ENCODE results near the gene ZG16B.

The ZG16B gene

GRCh38 chr16:2831203-2831602 is 1.1 kb downstream of the ZG16B start (continued):
- TF ChIP-seq PPARA (CRISPR knock-in tag; IDR thresholded peaks at IDR 0.05; ENCODE audit: borderline replicate concordance) (no peak), ZFP30 (CRISPR knock-in tag; IDR thresholded peaks at IDR 0.05) (no peak), CSDC2 (CRISPR knock-in tag; IDR thresholded peaks at IDR 0.05) (no peak), TCF4 (CRISPR knock-in tag; IDR thresholded peaks at IDR 0.05; ENCODE audit: borderline replicate concordance) (no peak), ZNF70 (CRISPR knock-in tag; IDR thresholded peaks at IDR 0.05) (no peak), SNAI2 (CRISPR knock-in tag; IDR thresholded peaks at IDR 0.05) (no peak), ISL1 (CRISPR knock-in tag; IDR thresholded peaks at IDR 0.05) (no peak)

- TF ChIP-seq ZFP3 (CRISPR knock-in tag; IDR thresholded peaks at IDR 0.05) (no peak), SNAI2 (CRISPR knock-in tag; IDR thresholded peaks at IDR 0.05) (no peak), PATZ1 (CRISPR knock-in tag; IDR thresholded peaks at IDR 0.05; ENCODE audit: borderline replicate concordance) (no peak), ZFP30 (CRISPR knock-in tag; IDR thresholded peaks at IDR 0.05) (no peak), ZC3H10 (CRISPR knock-in tag; IDR thresholded peaks at IDR 0.05) (no peak), ZNF8 (CRISPR knock-in tag; IDR thresholded peaks at IDR 0.05) (no peak), POU6F1 (CRISPR knock-in tag; IDR thresholded peaks at IDR 0.05; ENCODE audit: borderline replicate concordance, low read depth) (no peak), RARB (CRISPR knock-in tag; IDR thresholded peaks at IDR 0.05) (no peak)
- no peak for ATAC-seq
These were observed 3.7 kb downstream of the ZG16B start for GRCh38 chr16:2833776-2834175.

GRCh38 chr16:2834968-2835367 is 4.9 kb downstream of the ZG16B start:
- ATAC-seq, result no peak
- TF ChIP-seq ZNF70 (CRISPR knock-in tag; IDR thresholded peaks at IDR 0.05) (no peak), ZC3H10 (CRISPR knock-in tag; IDR thresholded peaks at IDR 0.05) (no peak), ZFP30 (CRISPR knock-in tag; IDR thresholded peaks at IDR 0.05) (no peak)

- ATAC-seq, result peak; percentile 79
- TF ChIP-seq ARNTL (CRISPR knock-in tag; IDR thresholded peaks at IDR 0.05; ENCODE audit: borderline replicate concordance, low read depth), result no peak
- no peak for TF ChIP-seq POU6F1 (CRISPR knock-in tag; IDR thresholded peaks at IDR 0.05; ENCODE audit: borderline replicate concordance, low read depth)
- no peak for TF ChIP-seq GLIS3 (CRISPR knock-in tag; IDR thresholded peaks at IDR 0.05)
- TF ChIP-seq ZFP30 (CRISPR knock-in tag; IDR thresholded peaks at IDR 0.05), result no peak
- no peak for TF ChIP-seq PPARA (CRISPR knock-in tag; IDR thresholded peaks at IDR 0.05; ENCODE audit: borderline replicate concordance)
- no peak for TF ChIP-seq TOX (CRISPR knock-in tag; IDR thresholded peaks at IDR 0.05; ENCODE audit: borderline replicate concordance)
- no peak for TF ChIP-seq TCF4 (CRISPR knock-in tag; IDR thresholded peaks at IDR 0.05; ENCODE audit: borderline replicate concordance)
- TF ChIP-seq OSR1 (CRISPR knock-in tag; IDR thresholded peaks at IDR 0.05), result 0 out of 2 replicates have a peak, but pooled peaks have one; percentile 40
- TF ChIP-seq ZNF8 (CRISPR knock-in tag; IDR thresholded peaks at IDR 0.05), result no peak
- TF ChIP-seq CSRNP3 (CRISPR knock-in tag; IDR thresholded peaks at IDR 0.05), result no peak
- TF ChIP-seq RARB (CRISPR knock-in tag; IDR thresholded peaks at IDR 0.05), result no peak
- TF ChIP-seq ZC3H10 (CRISPR knock-in tag; IDR thresholded peaks at IDR 0.05), result no peak
- TF ChIP-seq BACH2 (CRISPR knock-in tag; IDR thresholded peaks at IDR 0.05; ENCODE audit: borderline replicate concordance), result no peak
- peak; percentile 86; the same call in 1 of the 2 replicates for TF ChIP-seq PATZ1 (CRISPR knock-in tag; IDR thresholded peaks at IDR 0.05; ENCODE audit: borderline replicate concordance)
- TF ChIP-seq ZNF70 (CRISPR knock-in tag; IDR thresholded peaks at IDR 0.05), result no peak
- no peak for TF ChIP-seq SNAI2 (CRISPR knock-in tag; IDR thresholded peaks at IDR 0.05)
These were observed 5.8 kb downstream of the ZG16B start for GRCh38 chr16:2835638-2836493.

All from SK-N-SH treated with all-trans-retinoic acid at 6 μM for 48 hours (cell line).